DOHH2 (cell line): ENCODE data around the gene DHRS9.

ENCODE experiments used
- H3F3A ChIP-seq: fragments of 200-600 bp; sonication (generic), shearing (Covaris generic); 2 replicates; pipeline ENCODE4 v1.6.0; 2016; ENCODE audit warnings: antibody characterized with exemption, mild to moderate bottlenecking; ENCODE audit not compliant: control insufficient read depth, insufficient read depth
- H3K27ac ChIP-seq: fragments of 200-600 bp; sonication (generic); 2 replicates; pipeline ENCODE4 v1.5.1; 2014; ENCODE audit warnings: low read depth, mild to moderate bottlenecking, low read length, moderate library complexity
- H3K27me3 ChIP-seq: fragments of 200-600 bp; sonication (generic); 2 replicates; pipeline ENCODE4 v1.6.1; 2014; ENCODE audit warnings: mild to moderate bottlenecking, low read length, mixed read lengths; ENCODE audit not compliant: control insufficient read depth
- H3K36me3 ChIP-seq: fragments of 200-600 bp; sonication (generic); 2 replicates; pipeline ENCODE4 v1.6.1; 2014; ENCODE audit warnings: mild to moderate bottlenecking, low read length, moderate library complexity, mixed read lengths; ENCODE audit not compliant: control insufficient read depth
- H3K4me1 ChIP-seq: fragments of 200-600 bp; sonication (generic); 2 replicates; pipeline ENCODE4 v1.6.1; 2014; ENCODE audit warnings: mild to moderate bottlenecking, low read length, mixed read lengths; ENCODE audit not compliant: control insufficient read depth
- H3K4me2 ChIP-seq: fragments of 200-600 bp; sonication (generic); 2 replicates; pipeline ENCODE4 v1.6.0; 2014; ENCODE audit warnings: mild to moderate bottlenecking, low read length, moderate library complexity
- H3K4me3 ChIP-seq: fragments of 200-600 bp; sonication (generic); 2 replicates; pipeline ENCODE4 v1.5.1; 2014; ENCODE audit warnings: mild to moderate bottlenecking, low read length, mixed read lengths
- H3K79me2 ChIP-seq: fragments of 200-600 bp; sonication (generic); 2 replicates; pipeline ENCODE4 v1.6.1; 2014; ENCODE audit warnings: mild to moderate bottlenecking, low read length, mixed read lengths; ENCODE audit not compliant: control insufficient read depth
- H3K9me2 ChIP-seq: fragments of 200-600 bp; sonication (generic); replicated peaks from 2 replicates; pipeline ENCODE4 v1.6.1; 2014; ENCODE audit warnings: mild to moderate bottlenecking, low read length, mixed read lengths; ENCODE audit not compliant: control insufficient read depth
- H3K9me3 ChIP-seq: fragments of 200-600 bp; sonication (generic); 2 replicates; pipeline ENCODE4 v1.6.1; 2014; ENCODE audit warnings: antibody characterized with exemption, low read length, mixed read lengths; ENCODE audit not compliant: control insufficient read depth, insufficient read depth
- H4K20me1 ChIP-seq: fragments of 200-600 bp; sonication (generic); 2 replicates; pipeline ENCODE4 v1.6.0; 2014; ENCODE audit warnings: low read depth, mild to moderate bottlenecking, antibody characterized with exemption, low read length, moderate library complexity; ENCODE audit not compliant: control insufficient read depth, insufficient read depth
- CTCF ChIP-seq: fragments of 200-600 bp; sonication (generic); IDR thresholded peaks from one replicate; pipeline ENCODE4 v1.5.1; 2014; ENCODE audit warnings: antibody characterized with exemption, mild to moderate bottlenecking, low read depth, low read length; ENCODE audit not compliant: poor library complexity, severe bottlenecking
- EZH2phosphoT487 ChIP-seq: fragments of 200-600 bp; sonication (generic); IDR thresholded peaks from 2 replicates; pipeline ENCODE4 v1.6.1; 2017; ENCODE audit warnings: borderline replicate concordance, mild to moderate bottlenecking, antibody characterized with exemption, low read length, moderate library complexity, mixed read lengths

DHRS9 gene

GRCh38 chr2:169090133-169090820 lies 20.9 kb downstream of the DHRS9 start:
- Histone ChIP-seq H3K27ac (no peak overlapping the region), H3K9me2 (no peaks in the 10 kb centered on the region), H3K4me1 (peaks cover 9% of the 10 kb centered on the region), H3K4me3 (no peak overlapping the region), H3K36me3 (no peaks in the 10 kb centered on the region), H3K79me2 (no peaks in the 10 kb centered on the region), H3K9me3 (peaks cover 4% of the 10 kb centered on the region), H3F3A (no peaks in the 10 kb centered on the region), H4K20me1 (no peaks in the 10 kb centered on the region), H3K27me3 (no peaks in the 10 kb centered on the region; the same call in 1 of the 2 replicates), H3K4me2 (no peak overlapping the region)
- TF ChIP-seq EZH2phosphoT487: no peak
- no peak for TF ChIP-seq CTCF

DNA sequence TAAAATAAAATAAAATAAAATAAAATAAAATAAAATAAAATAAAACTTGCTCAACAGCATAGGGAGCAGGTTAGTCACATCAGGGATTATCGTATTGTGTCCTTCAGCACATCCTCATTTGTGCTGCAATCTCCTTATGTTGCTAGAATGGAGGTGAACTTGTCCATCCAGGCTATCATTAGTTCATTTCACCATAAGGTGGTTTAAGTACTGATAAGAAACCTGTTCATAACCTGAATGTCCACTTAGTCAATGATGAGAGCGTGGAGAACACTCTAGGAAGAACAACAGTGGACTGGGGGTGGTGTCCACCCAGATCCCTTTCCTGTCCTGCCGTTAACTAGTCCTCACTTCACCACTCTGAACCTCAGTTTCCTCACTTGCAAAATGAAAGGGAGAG lies 21.9 kb downstream of the DHRS9 start:
- Histone ChIP-seq H3K4me3 (no peak overlapping the region), H3K4me2 (no peak overlapping the region), H4K20me1 (no peaks in the 10 kb centered on the region), H3K27ac (no peak overlapping the region), H3K36me3 (no peaks in the 10 kb centered on the region), H3K79me2 (no peaks in the 10 kb centered on the region), H3K27me3 (no peaks in the 10 kb centered on the region; the same call in 1 of the 2 replicates), H3K9me3 (no peaks in the 10 kb centered on the region), H3K9me2 (no peaks in the 10 kb centered on the region), H3K4me1 (peaks cover 9% of the 10 kb centered on the region), H3F3A (no peaks in the 10 kb centered on the region)
- TF ChIP-seq CTCF (no peak), EZH2phosphoT487 (no peak)

GRCh38 chr2:169091761-169092519 lies 22.6 kb downstream of the DHRS9 start:
- Histone ChIP-seq H3K36me3 (no peaks in the 10 kb centered on the region), H3K9me3 (no peaks in the 10 kb centered on the region), H3K4me3 (no peak overlapping the region), H3K27me3 (no peaks in the 10 kb centered on the region; the same call in 1 of the 2 replicates), H3K79me2 (no peaks in the 10 kb centered on the region), H3K4me1 (peaks cover 9% of the 10 kb centered on the region), H3K4me2 (no peak overlapping the region), H4K20me1 (no peaks in the 10 kb centered on the region), H3F3A (no peaks in the 10 kb centered on the region), H3K9me2 (no peaks in the 10 kb centered on the region), H3K27ac (no peak overlapping the region)
- TF ChIP-seq EZH2phosphoT487 (no peak), CTCF (no peak)
